ENCODE results near the gene TRIM24.

Gene TRIM24

DNA sequence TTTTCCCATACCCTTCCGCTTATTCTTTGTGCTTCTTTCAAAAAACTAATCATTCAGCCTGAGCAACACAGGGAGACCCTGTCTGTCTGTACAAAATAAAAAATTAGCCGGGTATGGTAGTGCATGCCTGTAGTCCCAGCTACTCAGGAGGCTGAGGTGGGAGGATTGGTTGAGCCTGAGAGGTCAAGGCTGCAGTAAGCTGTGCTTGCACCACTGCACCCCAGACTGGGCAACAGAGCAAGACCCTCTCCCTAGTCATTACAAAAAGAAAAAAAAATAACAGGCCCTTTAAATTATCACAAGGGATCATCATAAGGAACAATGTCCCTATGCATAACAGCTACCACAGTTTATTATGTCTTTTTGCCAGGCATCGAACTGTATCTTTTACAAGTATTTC lies 119.6 kb downstream of the TRIM24 start:
- no peak for DNase-seq

DNA sequence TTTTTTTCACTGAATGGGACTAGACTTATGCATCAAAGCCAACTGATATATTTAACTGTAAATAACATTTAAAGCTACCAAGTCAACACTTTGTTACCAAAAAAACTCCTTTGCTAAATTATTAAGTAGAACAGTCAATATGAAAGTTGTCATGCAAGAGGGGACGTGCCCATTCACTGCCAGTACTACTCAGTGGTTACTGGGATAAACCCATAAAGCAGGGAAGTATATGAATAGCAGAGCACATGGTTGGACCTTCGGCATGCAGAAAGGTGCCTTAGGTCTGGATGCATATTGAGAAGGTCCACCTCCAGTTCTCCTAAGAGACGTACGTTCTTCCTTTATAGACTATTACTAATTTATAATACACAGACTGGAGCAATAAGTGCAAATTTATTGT lies 121.0 kb downstream of the TRIM24 start:
- no peak for DNase-seq

DNA sequence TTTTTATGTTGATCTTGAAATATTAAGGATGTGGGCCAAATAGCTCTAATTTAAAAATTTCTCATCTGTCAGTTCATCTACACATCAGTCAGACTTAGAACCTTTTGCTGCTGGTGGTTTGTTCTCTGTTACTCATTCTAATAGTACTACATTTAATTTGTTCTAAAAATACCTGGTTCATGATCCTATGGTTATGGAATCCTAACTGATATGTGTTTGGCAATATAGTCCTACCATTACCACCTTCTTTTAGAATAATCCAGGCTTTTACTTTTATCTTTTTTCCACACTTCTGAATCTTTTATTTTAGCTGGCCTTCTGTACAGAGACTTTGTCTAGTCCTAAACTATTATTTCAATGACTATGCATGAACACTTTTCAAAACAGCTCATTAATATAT lies 124.2 kb downstream of the TRIM24 start:
- DNase-seq: no peak

DNA sequence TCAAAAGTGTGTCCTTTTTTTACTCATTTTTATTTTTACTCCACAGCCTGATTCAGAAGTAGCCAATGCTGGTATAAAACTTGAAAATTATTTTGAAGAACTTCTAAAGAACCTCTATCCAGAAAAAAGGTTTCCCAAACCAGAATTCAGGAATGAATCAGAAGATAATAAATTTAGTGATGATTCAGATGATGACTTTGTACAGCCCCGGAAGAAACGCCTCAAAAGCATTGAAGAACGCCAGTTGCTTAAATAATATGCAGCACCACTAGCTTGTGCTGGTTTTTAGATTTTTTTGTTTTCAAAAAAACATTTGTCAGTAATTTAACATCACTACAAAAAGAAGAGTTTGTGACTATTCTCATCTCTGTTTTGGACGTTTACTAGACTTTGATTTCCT lies 124.6 kb downstream of the TRIM24 start:
- DNase-seq: no peak

DNA sequence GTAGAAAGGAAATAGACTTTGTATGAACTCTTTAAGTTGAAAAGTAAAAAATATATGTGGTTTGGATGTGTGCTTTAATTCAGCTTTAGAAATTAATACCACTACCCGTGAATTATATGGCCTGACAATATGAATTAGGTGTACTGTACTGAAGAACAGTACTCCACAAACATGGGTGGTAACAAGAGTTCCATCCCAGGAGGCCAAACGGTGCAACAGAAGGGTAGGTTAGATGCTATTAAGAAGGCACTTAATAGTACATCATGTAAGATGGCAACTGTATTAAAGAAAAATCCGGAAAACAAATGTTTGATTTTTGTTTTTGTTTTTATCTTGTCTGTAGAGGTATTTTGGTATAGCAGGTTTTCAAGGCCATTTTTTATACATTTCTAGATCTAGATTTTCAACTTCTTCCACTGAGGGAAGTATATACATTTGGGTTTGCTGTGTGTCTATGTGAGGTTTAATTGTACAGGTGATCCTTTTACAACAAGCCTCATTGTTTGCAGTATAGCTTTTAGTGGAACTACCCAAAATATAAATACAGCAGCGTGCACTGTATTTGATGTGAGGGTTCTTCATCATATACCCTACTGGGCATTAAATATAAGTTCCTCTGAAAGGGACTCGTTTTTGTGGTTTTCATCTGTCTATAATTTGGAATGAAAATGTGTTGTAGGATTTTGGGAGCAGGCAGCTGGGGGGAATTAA lies 125.4 kb downstream of the TRIM24 start:
- no peak for DNase-seq

DNA sequence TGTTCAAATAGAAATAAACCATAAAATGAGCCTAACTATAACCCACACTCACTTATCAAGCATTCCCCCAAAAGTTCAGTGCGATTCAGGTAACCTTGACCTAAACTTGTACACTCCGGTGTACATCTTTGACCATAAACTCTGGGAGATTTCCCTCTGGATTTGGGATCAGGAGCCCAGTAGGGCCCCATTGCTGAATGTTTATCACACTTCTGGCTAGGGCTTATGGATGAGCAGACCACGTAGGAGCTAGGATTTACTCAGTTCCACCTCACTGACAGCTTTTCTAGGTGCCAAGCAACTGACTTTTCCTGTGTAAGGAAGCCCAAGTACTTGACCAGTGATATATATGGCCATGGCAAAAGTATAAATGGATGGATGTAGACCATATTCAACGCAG lies 127.4 kb downstream of the TRIM24 start:
- no peak for DNase-seq

DNA sequence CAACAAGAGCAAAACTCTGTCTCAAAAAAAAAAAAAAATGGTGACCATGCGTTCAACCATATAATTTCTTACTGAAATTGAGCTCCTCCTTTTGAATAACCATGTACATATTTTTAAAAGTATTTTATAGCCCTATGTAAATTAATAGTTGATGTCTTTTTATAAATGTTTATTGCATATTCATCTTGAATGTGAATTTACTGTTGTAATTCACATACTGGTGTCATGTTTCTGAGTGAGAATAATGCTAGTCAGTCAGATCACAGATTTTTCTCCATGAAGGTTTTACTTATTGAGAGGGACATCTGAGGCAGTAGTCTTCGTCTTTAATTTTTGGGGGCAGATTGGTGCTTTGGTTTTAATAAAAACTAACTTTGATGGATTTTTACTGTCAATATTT lies 128.9 kb downstream of the TRIM24 start:
- no peak for DNase-seq

DNA sequence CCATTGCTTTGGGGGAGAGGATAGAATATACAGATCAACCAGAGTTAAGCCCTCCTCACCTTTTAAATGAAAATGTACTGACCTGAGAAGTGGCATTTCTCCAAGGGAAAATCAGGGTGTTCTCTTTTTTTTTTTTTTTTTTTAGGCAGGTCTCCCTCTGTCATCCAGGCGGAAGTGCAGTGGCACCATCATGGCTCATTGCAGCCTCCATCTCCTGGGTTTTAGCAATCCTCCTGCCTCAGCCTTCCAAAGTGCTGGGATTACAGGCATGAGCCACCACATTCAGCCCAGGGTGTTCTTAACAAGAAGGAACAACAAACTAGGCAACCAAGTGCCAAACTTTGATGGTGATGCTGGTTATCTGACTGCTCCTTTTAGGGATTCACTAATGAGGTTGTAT lies 130.1 kb downstream of the TRIM24 start:
- DNase-seq: no peak

DNA sequence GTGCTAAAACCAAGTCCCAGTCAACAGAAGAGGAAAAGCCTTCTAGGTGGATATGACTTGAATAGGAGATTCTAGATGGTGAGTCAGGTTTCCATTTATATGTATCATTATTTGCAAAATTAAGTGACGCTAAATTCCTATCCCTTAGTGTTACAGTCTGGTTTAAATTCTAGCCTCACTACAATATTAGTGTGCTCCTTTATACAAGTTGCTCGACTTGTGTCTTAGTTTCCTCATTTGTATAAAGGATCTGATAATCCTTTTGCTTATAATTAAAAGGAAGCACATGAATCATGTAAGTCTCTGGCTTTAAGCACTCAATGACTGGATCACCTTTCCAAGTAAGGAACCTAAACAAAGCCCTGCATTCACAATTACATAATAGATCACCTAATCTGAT lies 135.4 kb downstream of the TRIM24 start:
- DNase-seq: no peak

DNA sequence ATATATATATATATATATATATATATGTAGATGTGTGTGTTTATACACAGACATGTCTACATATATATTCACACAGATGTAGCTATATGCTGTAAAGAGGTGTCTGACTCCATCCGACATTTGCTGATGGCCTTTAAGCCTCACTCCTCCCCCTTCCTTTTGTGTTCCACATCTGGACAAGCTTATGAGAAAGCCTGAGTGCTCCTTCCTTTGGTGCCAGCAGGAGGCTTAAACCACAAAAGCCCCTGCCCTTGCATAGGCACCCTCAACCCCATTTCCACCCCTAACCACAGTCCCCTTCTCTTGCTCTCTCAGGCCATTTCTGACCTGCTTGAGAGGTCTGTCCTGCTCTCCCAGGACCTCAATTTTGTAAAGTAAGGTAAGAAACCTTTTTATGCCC lies 142.4 kb downstream of the TRIM24 start:
- no peak for DNase-seq

DNA sequence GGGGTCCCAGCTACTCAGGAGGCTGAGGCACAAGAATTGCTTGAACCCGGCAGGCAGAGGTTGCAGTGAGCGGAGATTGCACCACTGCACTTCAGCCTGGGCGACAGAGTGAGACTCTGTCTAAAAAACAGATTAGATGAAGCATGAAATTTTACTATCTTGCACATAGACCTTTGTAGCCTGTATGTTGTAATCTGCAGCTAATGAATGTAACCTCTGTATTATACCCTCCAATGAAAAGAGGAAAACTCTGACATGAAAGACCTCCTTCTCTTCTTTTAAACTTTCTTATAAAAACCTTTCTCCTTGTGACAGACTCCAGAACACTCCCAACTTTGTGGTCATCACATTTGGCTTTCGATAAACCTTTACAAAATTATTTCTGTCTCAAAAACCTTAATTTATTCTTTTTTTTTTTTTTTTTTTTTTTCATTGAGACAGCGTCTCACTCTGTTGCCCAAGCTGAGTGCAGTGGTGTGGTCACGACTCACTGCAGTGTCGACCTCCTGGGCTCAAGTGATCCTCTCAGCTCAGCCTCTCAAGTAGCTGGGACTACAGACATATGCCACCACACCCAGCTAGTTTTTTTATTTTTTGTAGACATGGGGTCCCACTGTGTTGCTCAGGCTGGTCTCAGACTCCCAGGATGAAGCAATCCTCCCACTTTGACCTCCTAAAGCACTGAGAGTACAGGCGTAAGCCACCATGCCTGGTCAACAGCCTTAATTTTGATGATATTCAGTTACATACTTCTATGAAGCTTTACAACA lies 143.7 kb downstream of the TRIM24 start:
- no peak for DNase-seq

DNA sequence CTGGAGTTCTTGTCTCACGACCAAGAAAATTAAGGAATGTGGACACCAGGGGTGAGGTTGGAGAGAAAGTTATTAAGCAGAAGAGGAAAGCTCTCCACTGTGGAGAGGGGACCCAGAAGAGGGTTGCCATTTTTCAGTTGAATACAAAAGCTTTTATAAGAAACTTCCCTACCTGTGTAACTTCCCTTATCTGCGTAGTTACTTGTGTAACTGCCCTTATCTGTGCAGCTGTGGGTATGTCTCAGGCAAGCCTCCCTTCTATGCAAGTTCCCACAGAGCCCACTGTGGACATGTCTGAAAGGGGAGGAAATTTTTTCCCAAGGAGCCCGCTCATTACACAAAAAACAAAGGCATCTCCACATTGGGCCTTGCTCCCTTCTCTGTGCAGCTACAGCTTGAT lies 146.2 kb downstream of the TRIM24 start:
- DNase-seq: no peak

DNA sequence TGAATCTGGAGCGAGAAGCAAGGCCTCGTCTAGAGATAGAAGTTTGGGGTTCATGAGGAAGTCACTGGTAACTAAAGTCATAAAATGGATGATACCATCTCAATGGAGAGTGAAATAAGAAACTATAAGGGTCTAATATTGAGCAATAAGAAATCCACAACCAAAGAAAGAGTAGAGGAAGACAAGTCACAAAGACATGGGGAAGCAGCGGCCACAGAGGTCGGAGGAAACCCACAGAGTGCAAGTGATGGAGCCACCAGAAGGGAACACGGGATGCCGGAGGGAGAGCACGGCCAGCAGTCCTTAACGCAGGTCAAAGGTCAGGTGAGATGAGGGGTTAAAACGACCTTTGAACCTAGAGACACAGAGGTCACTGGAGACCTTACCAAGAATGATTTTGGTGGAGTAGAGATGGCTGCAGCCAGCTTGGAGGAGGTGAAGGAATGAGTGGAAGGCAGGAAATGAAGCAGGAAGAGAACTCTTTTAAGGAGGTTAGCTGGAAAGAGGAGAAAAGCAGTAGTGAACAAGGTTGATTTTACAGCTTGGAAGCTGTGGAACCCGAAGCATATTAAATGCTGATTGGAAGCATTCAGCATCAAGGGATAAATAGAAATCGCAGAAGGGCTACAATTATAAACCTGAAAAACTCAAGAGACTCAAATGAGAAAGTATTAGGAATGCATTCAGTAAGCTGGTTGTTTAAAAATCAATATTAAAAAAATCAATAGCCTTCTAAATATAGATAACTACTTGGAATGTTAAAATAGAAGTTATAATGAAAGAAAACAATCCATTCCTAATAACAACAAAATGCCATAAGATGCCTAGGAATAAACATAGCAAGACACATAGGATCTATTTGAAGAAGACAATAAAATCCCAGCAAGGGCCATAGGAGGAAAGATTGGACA lies 147.4 kb downstream of the TRIM24 start:
- no peak for DNase-seq

DNA sequence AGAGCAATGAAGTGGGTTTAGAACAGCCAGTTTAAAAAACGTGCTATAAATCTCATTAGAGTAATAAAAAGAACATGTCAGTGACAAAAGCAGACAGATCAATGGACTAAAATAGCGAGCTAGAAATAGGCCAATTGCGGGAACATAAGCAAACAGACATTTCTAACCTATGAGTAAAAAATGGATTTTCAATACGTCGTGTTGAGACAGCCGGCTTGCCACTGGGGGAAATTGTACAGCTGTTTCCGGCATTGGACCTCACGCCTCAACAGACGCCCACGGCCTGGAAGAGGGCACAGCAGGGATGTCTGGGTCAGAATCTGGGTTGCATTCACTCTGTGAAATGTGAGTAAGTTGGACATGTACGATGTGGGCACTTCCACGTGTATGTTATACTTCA lies 148.2 kb downstream of the TRIM24 start:
- DNase-seq: peak in 1 of 5 donors; percentile 51

DNA sequence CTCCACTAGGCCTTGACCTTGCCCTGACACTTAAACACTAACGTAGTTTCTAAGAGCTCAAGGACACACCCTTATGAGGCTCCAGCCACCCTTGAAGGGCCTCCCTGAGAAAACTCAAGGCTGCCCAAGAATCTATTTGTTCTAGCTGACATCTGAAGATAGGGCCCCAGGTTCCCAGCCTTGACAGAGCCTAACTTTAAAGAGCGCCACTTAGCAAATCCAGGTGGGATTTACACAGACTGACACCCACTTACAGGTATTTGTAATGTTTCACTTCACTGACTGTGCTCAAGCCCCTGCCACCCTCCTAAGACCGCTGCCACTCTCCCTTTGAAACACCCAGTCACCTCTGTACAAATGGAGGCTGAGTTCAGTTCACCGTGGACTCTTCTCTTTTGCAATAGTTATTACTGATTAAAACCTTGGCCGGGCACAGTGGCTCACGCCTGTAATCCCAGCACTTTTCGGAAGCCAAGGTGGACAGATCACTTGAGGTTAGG lies 150.7 kb downstream of the TRIM24 start:
- no peak for DNase-seq

DNA sequence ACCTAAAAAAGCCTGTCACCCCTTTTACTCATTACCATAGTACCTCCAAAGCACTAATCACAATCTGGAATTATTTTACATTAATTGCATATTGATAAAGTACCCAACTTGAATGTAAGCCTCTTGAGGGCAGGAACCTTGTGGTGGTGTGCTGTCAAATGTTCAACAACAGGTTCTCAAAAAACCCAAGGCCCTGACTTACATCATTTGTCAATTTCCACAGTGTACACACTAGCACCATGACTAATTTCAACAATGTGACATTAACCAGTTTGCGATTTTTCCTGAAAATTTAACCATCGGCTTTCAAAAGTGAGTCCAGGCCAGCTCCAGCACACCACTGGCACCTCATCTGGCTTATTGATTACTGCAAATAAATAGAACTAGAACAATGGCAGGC lies 153.6 kb downstream of the TRIM24 start:
- no peak for DNase-seq

DNA sequence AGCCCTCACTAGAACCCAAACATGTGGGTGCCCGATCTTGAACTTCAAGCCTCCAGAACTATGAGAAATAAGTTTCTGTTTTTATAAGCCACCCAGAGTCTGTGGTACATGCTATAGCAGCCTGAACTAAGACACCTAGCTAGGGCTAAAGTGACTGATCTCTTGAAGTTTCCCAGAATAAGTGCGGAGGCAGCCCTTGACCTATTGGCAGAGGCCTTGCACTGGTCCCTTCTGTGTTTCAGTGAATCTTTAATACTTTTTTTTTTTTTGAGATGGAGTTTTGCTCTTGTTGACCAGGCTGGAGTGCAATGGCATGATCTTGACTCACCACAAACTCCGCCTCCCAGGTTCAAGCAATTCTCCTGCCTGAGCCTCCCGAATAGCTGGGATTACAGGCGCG lies 156.0 kb downstream of the TRIM24 start:
- DNase-seq: no peak

DNA sequence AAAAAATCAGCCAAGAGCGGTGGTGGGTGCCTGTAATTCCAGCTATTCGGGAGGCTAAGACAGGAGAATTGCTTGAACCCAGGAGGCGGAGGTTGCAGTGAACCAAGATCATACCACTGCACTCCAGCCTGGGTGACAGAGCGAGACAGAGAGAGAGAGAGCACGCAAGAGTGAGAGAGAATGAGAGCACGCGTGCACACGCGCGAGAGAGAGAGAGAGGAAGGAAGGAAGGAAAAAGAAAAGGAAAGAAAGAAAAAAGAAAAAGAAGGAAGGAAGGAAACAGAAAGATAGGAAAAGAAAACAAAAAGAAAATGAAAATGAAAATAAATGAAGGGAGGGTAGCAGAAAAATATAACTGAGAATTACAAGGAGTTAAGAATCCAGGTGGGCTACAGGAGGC lies 158.4 kb downstream of the TRIM24 start:
- DNase-seq: no peak

DNA sequence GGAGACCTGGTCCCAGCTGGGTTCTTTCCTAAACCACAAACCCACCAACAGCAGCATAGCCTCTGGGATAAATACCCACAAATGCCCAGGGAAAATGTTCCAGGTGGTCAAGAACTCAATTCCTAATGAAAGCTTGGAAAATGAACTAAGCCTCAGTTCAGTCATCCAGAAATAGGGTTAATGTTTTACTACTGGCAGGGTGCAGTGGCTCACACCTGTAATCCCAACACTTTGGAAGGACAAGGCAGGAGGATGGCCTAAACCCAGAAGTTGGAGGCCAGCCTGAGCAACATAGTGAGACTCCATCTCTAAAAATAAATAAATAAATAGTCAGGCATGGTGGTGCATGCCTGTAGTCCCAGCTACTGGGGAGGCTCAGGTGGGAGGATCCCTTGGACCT lies 158.9 kb downstream of the TRIM24 start:
- no peak for DNase-seq

DNA sequence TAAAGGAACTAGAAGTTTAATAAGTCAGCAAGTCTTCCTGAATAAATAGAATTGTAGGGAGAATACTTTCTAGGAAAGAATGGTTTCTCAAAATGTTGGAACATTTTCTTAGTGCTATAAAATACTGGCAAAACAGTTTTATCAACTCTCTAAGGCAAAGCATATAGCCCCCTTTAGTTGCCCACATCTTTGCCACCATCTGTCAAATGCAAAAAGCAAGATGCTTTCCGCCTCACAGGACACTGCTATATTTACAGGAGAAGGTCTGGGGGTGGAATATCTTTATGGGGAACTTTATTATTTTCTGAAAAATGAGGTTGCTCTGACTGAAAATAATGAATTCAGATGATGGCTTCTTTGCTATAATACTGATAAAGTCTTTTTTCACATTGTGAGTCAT lies 162.8 kb downstream of the TRIM24 start:
- DNase-seq: no peak

DNA sequence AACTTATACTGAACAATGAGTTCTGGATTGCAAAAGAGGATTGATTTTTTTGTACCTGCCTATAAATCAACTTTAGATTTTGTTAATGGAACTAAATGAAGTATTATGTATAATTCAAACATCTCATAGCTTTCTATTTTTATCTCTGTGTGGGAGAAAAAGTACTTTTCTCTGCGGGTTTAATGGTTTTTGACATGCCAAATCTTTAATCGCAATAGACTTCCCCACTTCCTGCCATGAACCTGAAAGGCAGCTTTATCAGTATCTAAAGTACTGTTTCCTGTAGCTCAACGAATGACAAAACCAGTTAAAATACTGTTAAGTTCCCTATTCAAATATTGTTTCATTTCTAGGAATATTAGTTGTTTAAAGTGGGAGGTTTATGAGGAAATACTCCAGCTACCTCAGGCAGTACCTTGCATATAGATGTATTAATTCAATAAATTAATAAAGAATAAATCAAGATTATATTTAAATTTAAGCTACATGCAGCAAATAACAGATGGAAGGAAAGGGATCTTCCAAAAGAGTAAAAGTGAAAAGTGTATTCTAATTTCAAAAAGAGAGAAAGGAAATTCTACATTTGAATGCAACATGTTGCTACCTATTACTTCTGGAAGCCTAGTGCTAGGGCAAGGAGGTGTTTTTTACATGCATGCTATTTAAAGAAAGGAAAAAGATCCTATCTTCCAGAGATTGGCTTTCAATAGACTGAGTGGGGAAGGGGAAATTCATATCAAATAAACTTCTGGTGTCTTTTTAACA lies 165.2 kb downstream of the TRIM24 start:
- peak in 1 of 5 donors; percentile 44 for DNase-seq

DNA sequence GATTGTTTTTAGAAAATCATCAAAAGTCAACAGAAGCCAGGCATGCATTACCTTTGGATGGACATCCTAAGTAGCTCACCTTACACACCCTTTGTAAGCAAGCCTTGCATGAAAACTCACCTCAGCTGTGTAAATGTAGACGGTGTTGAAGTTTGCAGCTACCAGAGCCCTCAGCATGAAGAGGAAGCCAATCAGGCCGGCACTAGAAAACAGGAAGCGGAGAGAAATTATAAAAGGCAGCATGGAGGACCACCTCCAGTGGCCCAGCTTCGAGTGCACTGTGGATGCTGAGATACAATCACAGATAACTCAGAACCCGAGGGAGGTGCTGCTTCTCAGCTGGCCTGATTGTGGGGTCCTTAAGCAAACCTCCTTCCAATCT lies 165.8 kb downstream of the TRIM24 start:
- DNase-seq: peak in 1 of 5 donors; percentile 30

DNA sequence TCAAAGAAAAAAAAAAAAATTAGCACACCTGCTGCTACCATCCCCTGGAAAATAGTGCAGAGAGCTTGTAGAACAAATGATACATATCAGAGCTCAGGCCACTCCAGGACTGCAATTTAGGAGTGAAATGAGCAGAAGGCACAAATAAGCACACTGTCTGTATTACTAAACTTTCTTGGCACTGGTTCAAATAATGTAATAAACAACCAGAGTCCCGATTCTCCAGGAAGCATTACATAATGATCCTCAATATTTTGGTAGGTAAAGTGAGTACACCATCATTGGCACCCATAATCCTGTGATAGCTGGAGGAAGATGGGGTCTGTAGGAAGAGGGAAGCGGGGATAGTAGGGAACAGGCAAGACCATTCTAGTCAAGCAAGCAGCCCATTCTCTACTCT lies 166.8 kb downstream of the TRIM24 start:
- DNase-seq: no peak

All from T-helper 1 cell (primary cell).